Measurements from ENCODE around the gene NPHP4. TPM values are rescaled to one million over a fixed set of nuclear protein-coding genes. Genes with fewer than 3 reads are reported as not detected.

The NPHP4 gene
- total RNA-seq, 2 donors from 2014 or later: 11.4 to 32.2 TPM

- no peaks in the 10 kb centered on the region for H3K36me3 ChIP-seq
- no peak overlapping the region for H3K4me3 ChIP-seq
- H3K27ac ChIP-seq: no peak overlapping the region
- TF ChIP-seq CTCF (IDR thresholded peaks at IDR 0.05) (no peak), POLR2AphosphoS5 (IDR thresholded peaks at IDR 0.05) (no peak), POLR2A (IDR thresholded peaks at IDR 0.05) (no peak)
- no peaks in the 10 kb centered on the region for H3K4me1 ChIP-seq (replicated peaks)
- intact Hi-C loops (cut with DNase I): no loop called here
- 94% methylated on average over 25 of the region's 25 CpGs for WGBS
- H3K27me3 ChIP-seq (replicated peaks; ENCODE audit: insufficient read depth): no peaks in the 10 kb centered on the region
- DNase-seq (ENCODE audit: low spot score): no peak
- no peaks in the 10 kb centered on the region for H3K9me3 ChIP-seq
Observed at GRCh38 chr1:5880630-5881405, 111.4 kb downstream of the NPHP4 start.

GRCh38 chr1:5879421-5879820, 112.8 kb downstream of the NPHP4 start:
- intact Hi-C loops (cut with DNase I): no loop called here
- WGBS: 80% methylated on average over 3 of the region's 7 CpGs

GRCh38 chr1:5878971-5879370, 113.3 kb downstream of the NPHP4 start:
- WGBS: 70% methylated on average over 4 of the region's 4 CpGs
- Histone ChIP-seq H3K27ac (no peak overlapping the region), H3K9me3 (no peaks in the 10 kb centered on the region), H3K4me1 (replicated peaks) (no peaks in the 10 kb centered on the region), H3K36me3 (no peaks in the 10 kb centered on the region), H3K27me3 (replicated peaks; ENCODE audit: insufficient read depth) (no peaks in the 10 kb centered on the region), H3K4me3 (no peak overlapping the region)
- intact Hi-C loops (cut with DNase I): no loop called here
- no peak for DNase-seq (ENCODE audit: low spot score)
- TF ChIP-seq POLR2AphosphoS5 (IDR thresholded peaks at IDR 0.05) (no peak), POLR2A (IDR thresholded peaks at IDR 0.05) (no peak), CTCF (IDR thresholded peaks at IDR 0.05) (no peak)

More at GRCh38 chr1:5879421-5879820, 112.8 kb downstream of the NPHP4 start:
- Histone ChIP-seq H3K4me1 (replicated peaks) (no peaks in the 10 kb centered on the region), H3K9me3 (no peaks in the 10 kb centered on the region), H3K4me3 (no peak overlapping the region), H3K27ac (no peak overlapping the region), H3K36me3 (no peaks in the 10 kb centered on the region), H3K27me3 (replicated peaks; ENCODE audit: insufficient read depth) (no peaks in the 10 kb centered on the region)
- TF ChIP-seq CTCF (IDR thresholded peaks at IDR 0.05): no peak
- TF ChIP-seq POLR2A (IDR thresholded peaks at IDR 0.05): no peak
- DNase-seq (ENCODE audit: low spot score): no peak

- TF ChIP-seq POLR2A (IDR thresholded peaks at IDR 0.05) (no peak), CTCF (IDR thresholded peaks at IDR 0.05) (no peak), POLR2AphosphoS5 (IDR thresholded peaks at IDR 0.05) (no peak)
- H3K36me3 ChIP-seq: no peaks in the 10 kb centered on the region
- WGBS: 94% methylated on average over 20 of the region's 20 CpGs
- H3K4me1 ChIP-seq (replicated peaks): no peaks in the 10 kb centered on the region
- no peak overlapping the region for H3K27ac ChIP-seq
- DNase-seq (ENCODE audit: low spot score): no peak
- no peaks in the 10 kb centered on the region for H3K27me3 ChIP-seq (replicated peaks; ENCODE audit: insufficient read depth)
- no peak overlapping the region for H3K4me3 ChIP-seq
- H3K9me3 ChIP-seq: no peaks in the 10 kb centered on the region
- intact Hi-C loops (cut with DNase I): no loop called here
Observed at GRCh38 chr1:5877683-5878530, 114.3 kb downstream of the NPHP4 start.
